Esophagus squamous epithelium (tissue), 4 donors: Measurements from ENCODE around the gene TBXAS1.

Experiments used
- CTCF ChIP-seq, 6 experiments: fragments of 450-650 bp in 4 of 6; fragments of 200-600 bp in 2 of 6; sonication (generic) in 2 of 6; IDR thresholded peaks; one replicate each; pipeline ENCODE4 v1.5.1; 2016 to 2019; ENCODE audit warnings: antibody characterized with exemption in 6 of 6, mild to moderate bottlenecking in 4 of 6, moderate library complexity in 4 of 6
- POLR2A ChIP-seq, 4 donors: fragments of 450-650 bp; IDR thresholded peaks; one replicate each; pipeline ENCODE4 v1.6.1; 2017; ENCODE audit warnings: antibody characterized with exemption in 4 of 4, mild to moderate bottlenecking in 4 of 4, moderate library complexity in 3 of 4

DNA sequence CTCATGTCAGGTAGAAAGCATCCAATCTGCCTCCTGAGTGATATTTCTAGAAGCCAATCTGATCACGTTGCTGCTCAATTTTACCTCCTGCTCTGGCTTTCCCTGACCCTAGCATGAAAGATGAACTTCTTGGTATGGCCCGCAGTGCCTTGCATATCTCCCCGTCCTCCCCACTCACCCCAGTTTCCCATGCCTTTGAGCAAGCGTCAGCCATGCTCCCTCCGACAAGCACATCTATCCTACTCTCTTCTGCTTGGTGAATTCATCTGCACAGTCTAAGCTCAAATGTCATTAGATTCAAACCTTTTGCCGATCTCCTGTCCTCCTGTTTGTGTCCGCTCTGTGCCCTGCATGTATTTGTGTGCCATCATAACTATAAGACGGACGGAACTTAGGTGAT, 6.2 kb upstream of the TBXAS1 start:
- TF ChIP-seq CTCF (IDR thresholded peaks at IDR 0.05) (no peak), POLR2A (IDR thresholded peaks at IDR 0.05) (no peak)
